Measurements from ENCODE around the gene PGLYRP1.

PGLYRP1 gene

DNA sequence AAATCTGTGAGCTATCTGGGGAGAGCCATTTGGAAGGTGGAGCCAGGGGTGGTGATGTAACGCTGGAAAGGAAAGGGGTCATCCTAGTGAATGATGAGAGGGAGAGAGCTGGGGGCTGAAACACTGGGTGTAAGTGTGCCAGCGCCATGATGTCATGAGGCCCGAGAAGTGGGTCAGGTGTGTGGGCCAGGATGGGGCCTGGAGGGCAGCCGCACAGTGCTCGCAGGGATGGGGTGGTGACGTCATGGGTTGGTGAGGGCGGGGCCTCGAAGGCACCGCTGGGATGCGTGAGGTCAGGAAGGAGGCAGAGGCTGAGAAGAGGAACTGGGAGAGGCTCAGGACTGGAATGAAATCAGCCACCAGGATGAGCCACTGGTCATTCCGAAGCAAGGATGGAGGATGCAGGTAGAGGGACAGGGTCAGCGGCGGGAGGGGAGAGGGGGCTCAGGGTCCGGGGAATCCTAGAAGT, 23.2 kb downstream of the PGLYRP1 start:
- peak; percentile 10 for DNase-seq

DNA sequence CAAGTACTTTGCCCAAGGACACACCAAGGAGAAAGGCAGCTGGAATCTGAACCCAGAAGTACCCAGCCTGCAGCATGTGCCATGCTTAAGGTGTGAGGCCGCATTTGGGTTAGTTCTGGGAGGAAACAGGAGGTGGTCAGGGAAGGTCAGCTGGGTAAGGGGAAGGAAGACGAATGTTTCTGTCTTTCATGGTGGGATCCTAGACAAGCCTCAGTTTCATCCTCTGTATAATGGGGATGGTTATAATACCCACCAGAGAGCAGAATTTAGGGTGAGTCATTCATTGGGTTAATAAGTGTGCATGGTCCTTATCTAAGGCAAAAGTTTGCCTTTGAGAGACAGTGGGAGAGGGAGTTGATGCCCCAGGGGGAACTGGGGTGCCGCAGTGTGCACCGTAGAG, 24.0 kb downstream of the PGLYRP1 start:
- no peak for DNase-seq

- DNase-seq, result no peak
Observed at GRCh38 chr19:45996933-45997332, 25.9 kb downstream of the PGLYRP1 start.

DNA sequence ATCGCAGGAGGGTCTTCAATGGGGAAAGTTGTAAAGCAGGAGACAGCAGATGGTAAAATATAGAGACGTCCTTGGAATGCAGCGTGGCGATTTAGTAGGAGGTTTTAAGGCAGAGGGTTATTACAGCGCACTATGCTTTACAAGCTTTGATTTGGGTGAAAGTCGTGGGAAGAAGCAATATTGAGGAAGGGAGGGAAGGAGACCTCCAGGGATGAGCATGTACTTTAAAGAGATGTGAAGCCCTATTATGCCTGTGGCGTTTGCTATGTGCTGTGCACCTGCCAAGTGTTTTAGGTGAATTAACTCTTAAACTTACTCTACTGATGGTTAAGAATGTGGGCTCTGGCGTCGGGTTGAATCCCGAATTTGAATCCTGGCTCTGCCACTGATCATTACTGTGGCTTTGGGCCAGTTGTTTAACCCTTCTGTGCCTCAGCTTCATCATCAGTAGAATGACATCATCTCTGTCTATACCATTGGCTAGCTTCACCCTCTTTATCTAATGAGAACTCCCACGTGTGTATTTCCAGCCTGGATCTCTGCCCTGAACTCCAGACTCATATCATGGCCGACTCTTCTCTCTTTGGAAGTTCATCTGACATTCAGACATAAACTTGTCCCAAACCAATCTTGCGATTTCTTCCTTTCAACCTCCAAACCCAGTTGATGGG, 27.0 kb downstream of the PGLYRP1 start:
- DNase-seq, result no peak

DNA sequence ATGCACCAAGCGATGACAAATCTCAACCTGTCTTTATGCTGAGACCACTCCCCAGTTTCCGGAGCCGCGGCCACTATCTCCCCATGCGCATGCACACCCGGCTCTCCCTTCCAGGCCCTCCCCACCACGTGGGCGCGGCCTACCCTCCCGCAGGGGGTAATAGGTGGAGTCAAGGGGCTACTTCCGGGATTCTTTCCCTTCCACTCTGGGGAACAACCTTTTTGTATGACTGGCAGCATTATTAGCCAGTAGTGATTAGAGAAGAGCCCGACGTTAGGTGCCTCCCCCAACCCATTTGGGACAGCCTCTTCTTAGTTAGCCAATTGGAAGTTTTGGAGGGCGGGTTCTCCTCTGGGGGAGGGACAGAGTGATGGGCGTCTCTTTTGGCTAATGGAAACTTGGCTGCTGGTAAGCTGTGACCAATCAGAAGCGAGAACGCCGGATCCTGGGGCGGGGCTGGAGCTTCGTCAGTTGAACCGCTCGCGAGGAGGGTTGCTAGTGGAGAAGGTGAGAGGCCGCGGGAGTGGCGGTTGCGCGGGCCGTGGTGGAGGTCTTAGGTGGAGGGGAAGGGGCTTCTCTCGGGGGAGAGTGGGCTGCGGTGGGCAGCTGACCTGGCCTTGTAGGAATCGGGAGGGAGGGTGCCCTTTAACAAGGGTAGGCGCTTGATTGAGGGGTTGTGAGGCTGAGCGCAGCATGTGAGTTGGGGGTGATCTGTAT, 27.7 kb downstream of the PGLYRP1 start, which contains the start of gene CCDC61:
CCDC61 (plus strand) TSS at position 470 of the 717 bp plus-strand sequence. CDS start 7,552 bp downstream, outside the sequence.
- peak; percentile 100 for DNase-seq

DNA sequence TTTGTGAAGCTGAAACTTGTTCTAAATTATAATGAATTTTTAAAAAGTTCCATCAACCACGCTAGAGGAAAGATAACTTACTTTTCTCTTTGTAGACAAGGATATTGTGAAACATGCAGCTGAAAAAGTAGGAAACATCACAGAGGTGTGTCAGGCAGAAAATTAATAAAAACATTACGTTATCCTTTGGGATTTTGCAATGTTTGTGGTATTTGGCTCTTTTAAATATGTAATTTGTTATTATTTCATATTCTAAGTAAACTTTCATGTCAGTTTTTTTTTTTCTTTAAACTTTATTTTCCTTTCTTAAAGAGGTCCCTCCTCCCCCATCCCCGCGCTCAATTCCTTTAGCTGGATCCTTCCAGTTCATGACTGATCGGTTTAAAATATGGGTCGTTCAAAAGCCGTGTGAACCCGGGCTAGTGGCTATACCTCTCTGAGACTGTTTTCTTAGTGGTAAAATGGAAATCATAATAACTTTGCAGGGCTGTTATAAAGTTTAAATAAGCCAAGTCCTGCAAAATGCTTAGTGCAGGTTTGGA, 28.3 kb downstream of the PGLYRP1 start:
- DNase-seq, result no peak

- no peak for DNase-seq
Observed at GRCh38 chr19:45990113-45990728, 32.6 kb downstream of the PGLYRP1 start.

GRCh38 chr19:45985321-45985720, 37.5 kb downstream of the PGLYRP1 start:
- no peak for DNase-seq

DNA sequence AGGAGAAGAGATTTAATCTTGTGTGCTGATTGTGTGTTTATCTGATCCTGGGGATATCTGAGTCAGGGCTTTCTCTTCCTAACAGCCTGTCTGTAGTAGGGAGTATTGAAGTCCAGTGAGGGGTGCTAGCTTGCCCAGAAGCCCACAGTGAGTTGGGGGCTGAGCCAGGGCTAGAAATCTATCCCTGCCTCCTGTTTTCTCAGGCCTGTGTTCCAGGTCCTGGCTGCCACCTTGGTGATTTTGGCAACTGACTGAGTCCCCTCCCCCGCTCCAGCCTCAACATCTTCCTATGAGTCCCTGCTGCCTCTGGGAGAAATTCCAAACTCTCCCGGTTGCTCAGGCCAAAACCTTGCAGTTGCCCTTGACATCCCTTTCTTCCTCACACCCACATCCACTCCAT, 41.5 kb downstream of the PGLYRP1 start:
- no peak for DNase-seq

GRCh38 chr19:45978156-45978555, 44.7 kb downstream of the PGLYRP1 start:
- no peak for DNase-seq

DNA sequence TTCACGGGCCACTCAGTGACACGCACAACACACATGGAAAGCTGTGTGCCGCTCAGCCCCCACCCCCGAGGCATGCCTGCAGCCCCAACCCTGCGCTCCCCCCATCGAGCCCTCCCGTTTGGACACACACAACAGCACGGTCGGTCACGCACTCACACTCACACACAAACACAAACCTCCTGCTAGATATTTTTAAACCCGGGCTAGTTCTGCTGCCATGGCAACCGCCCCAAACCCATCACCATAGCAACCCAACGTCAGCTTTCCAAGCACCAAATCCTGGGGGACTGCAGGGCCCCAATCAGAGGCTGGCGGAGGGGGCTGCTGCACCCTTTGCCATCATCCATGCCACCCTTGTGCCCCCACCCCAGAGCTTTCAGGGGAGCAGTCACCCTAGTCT, 46.7 kb downstream of the PGLYRP1 start:
- DNase-seq, result peak; percentile 27

DNA sequence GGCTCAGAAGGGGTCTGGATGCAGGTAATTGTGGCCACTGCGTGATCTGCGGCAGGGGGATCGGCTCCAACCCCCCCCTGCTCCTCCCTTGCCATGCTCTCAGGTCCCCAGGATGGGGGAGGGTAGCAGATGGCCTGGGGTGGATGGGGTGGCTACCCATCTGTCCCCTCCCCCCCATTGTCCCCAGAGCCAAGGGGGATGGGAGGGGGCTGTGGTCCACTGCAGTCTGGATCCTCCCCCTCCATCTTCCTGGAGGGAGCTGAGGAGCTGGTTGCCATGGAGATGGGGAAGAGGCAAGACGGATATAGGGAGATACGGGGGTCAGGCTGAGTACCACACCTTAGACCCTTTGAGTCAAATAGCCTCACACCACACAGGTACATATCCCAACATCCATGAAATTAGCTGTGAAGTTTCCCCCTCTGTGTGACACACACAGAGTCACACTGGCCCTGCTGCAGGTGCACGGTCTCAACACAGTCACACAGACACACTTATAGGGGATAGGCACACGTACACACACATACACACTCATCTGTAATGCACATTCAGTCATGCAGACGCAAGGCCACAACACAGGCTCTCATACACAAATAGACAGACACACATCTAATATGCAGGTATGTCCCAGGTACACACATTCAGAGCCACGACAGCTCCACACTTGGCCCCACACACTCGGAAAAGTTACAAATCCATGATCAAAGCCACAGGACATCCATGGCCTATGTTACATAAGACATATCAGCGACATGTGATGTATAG, 47.4 kb downstream of the PGLYRP1 start:
- DNase-seq, result no peak

- DNase-seq, result peak; percentile 87
Observed at GRCh38 chr19:45973553-45974338, 49.1 kb downstream of the PGLYRP1 start, which contains the start of gene NOVA2. NOVA2 (minus strand) TSS chr19:45973865; CDS start chr19:45973351, 514 bp downstream.

- DNase-seq, result peak; percentile 51
Observed at GRCh38 chr19:45972947-45973540, 49.8 kb downstream of the PGLYRP1 start.

- no peak for DNase-seq
Observed at GRCh38 chr19:45972081-45972946, 50.5 kb downstream of the PGLYRP1 start.

- no peak for DNase-seq
Observed at GRCh38 chr19:45971260-45971902, 51.5 kb downstream of the PGLYRP1 start.

DNA sequence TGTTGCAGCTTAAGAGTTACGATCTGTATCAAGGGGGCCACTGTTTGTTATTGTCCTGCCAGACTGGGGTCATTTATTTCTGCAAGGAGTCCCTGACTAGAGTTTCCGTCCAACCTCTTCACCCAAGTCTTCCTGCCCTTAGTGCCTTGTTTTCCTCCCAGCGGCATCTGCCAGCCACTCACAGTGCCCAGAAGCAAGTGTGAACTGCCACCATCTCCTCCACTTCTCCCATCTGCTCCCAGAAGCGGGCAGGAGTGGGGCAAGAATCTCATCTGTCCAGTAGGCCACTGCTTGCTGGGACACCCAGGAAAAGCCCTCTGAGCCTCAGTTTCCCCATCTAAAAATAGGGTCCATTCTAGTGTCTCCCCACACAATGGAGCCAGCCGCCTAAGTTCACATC, 53.2 kb downstream of the PGLYRP1 start:
- no peak for DNase-seq
